WTC11 (cell line): ENCODE results near the gene RRP1. TPM values are rescaled to one million over a fixed set of nuclear protein-coding genes. Genes with fewer than 3 reads are reported as not detected.

Experiments
- ATAC-seq: fragments of 200-7000 bp; cut with Tn5 transposase; 2 replicates; pipeline ENCODE4 v1.10.0; 2021; ENCODE audit warnings: mild to moderate bottlenecking, moderate library complexity
- CTCF ChIA-PET: fragments of 300-600 bp; sonication (Branson Sonifier 250); formaldehyde crosslinking; loops from one replicate; lab custom pipeline; 2021; ENCODE audit warnings: antibody characterized with exemption; lab: Charles Lee
- POLR2A ChIA-PET: fragments of 350-600 bp; sonication (Branson Sonifier 250); formaldehyde crosslinking; loops from one replicate; lab custom pipeline; 2021; ENCODE audit warnings: antibody characterized with exemption; lab: Charles Lee
- DNase-seq: peaks from one replicate; pipeline ENCODE4 v3.0.0; 2021; ENCODE audit warnings: low spot score
- H3K27ac Mint-ChIP-seq: 2 replicates; pipeline ENCODE4 v1.8.0; 2021; ENCODE audit warnings: mixed read lengths
- H3K27me3 Mint-ChIP-seq: 2 replicates; pipeline ENCODE4 v1.8.0; 2021; ENCODE audit warnings: low read depth, mild to moderate bottlenecking, moderate library complexity, mixed read lengths
- H3K36me3 Mint-ChIP-seq: 2 replicates; pipeline ENCODE4 v1.8.0; 2021; ENCODE audit warnings: mixed read lengths
- H3K4me1 Mint-ChIP-seq: 2 replicates; pipeline ENCODE4 v1.8.0; 2022; ENCODE audit warnings: mixed read lengths
- H3K4me3 Mint-ChIP-seq: 2 replicates; pipeline ENCODE4 v1.8.0; 2021; ENCODE audit warnings: mild to moderate bottlenecking, moderate library complexity, mixed read lengths
- H3K9me3 Mint-ChIP-seq: 2 replicates; pipeline ENCODE4 v1.8.0; 2021; ENCODE audit warnings: mixed read lengths
- ATF1 ChIP-seq: sonication (generic); formaldehyde crosslinking; IDR thresholded peaks from 2 replicates; pipeline ENCODE4 v1.8.1; 2023; ENCODE audit warnings: mild to moderate bottlenecking, moderate library complexity, missing genetic modification reagents
- ATF6 ChIP-seq: sonication (generic); formaldehyde crosslinking; IDR thresholded peaks from 2 replicates; pipeline ENCODE4 v1.8.1; 2023; ENCODE audit warnings: mild to moderate bottlenecking, missing genetic modification reagents
- ELF4 ChIP-seq: sonication (generic); formaldehyde crosslinking; IDR thresholded peaks from 2 replicates; pipeline ENCODE4 v1.8.1; 2022; ENCODE audit warnings: low read depth, mild to moderate bottlenecking, moderate library complexity, missing genetic modification reagents
- ESRRA ChIP-seq: sonication (generic); formaldehyde crosslinking; IDR thresholded peaks from 2 replicates; pipeline ENCODE4 v1.8.1; 2022; ENCODE audit warnings: mild to moderate bottlenecking, missing genetic modification reagents, borderline replicate concordance
- IRF2 ChIP-seq: sonication (generic); formaldehyde crosslinking; IDR thresholded peaks from 2 replicates; pipeline ENCODE4 v1.8.0; 2022; ENCODE audit warnings: low read depth, missing genetic modification reagents, borderline replicate concordance
- KAT7 ChIP-seq: sonication (generic); formaldehyde crosslinking; IDR thresholded peaks from 2 replicates; pipeline ENCODE4 v1.8.1; 2023; ENCODE audit warnings: missing genetic modification reagents, mild to moderate bottlenecking, borderline replicate concordance
- PRDM15 ChIP-seq: sonication (generic); formaldehyde crosslinking; IDR thresholded peaks from 2 replicates; pipeline ENCODE4 v1.8.0; 2022; ENCODE audit warnings: missing genetic modification reagents
- RORB ChIP-seq: fragments of 250-450 bp; sonication (Bioruptor Pico); IDR thresholded peaks from 2 replicates; pipeline ENCODE4 v1.9.0; 2021; ENCODE audit warnings: mild to moderate bottlenecking
- SOX15 ChIP-seq: fragments of 250-450 bp; sonication (Bioruptor Pico); IDR thresholded peaks from 2 replicates; pipeline ENCODE4 v1.9.0; 2021; ENCODE audit warnings: mild to moderate bottlenecking
- SP1 ChIP-seq: sonication (generic); formaldehyde crosslinking; conservative IDR thresholded peaks from 2 replicates; pipeline ENCODE4 v1.8.1; 2022; ENCODE audit warnings: missing genetic modification reagents
- ZNF121 ChIP-seq: sonication (generic); formaldehyde crosslinking; IDR thresholded peaks from 2 replicates; pipeline ENCODE4 v1.8.0; 2023; ENCODE audit warnings: missing genetic modification reagents
- total RNA-seq: library from RNA; stranded (reverse); gene quantifications from 3 replicates; pipeline ENCODE4 v1.2.3, GENCODE V29; 2021
- TF ChIP-seq, protein P1 (sequence below): fragments of 250-450 bp; sonication (Bioruptor Pico); IDR thresholded peaks from 2 replicates; pipeline ENCODE4 v1.9.0; 2021; ENCODE audit warnings: mild to moderate bottlenecking, borderline replicate concordance
- TF ChIP-seq, protein P2 (sequence below): sonication (generic); formaldehyde crosslinking; IDR thresholded peaks from 2 replicates; pipeline ENCODE4 v1.8.0; 2022; ENCODE audit warnings: mild to moderate bottlenecking, missing genetic modification reagents

RRP1 gene
- total RNA-seq, 1 experiment from 2014 or later, result 53.0 TPM

DNA sequence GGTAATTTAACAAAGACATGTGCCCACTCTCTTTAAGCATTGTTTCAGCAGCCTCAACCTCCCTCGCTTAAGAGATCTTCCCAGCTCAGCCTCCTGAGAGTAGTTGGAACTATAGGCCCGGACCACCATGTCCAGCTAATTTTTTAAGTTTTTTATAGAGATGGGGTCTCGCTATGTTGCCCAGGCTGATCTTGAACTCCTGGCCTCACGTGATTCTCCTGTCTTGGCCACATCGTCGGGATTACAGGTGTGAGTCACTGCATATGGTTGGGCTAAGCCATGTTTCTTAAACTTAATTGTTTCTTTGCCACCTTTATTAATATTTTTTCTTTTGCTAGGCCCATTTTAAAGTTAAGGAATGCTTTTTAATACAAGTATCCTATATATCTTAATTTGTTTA is 57.1 kb downstream of the RRP1 start:
- POLR2A ChIA-PET, result no interaction called here
- CTCF ChIA-PET, result interaction anchor here (0.8 to 1.6 kb wide), 2 partner anchors 29 to 95 kb away, joined by 5 to 11 read pairs; no protein-coding TSS in a partner anchor
- H3K4me1 Mint-ChIP-seq, result no peaks in the 10 kb centered on the region
- H3K36me3 Mint-ChIP-seq, result no peaks in the 10 kb centered on the region
- H3K9me3 Mint-ChIP-seq, result peaks cover 9% of the 10 kb centered on the region
- TF ChIP-seq SP1 (CRISPR knock-in tag), result no peak
- peak; percentile 67; the same call in 1 of the 2 replicates for TF ChIP-seq ZNF121 (CRISPR knock-in tag)
- ATAC-seq (no peak), DNase-seq (no peak)
- no peak overlapping the region for H3K4me3 Mint-ChIP-seq
- H3K27ac Mint-ChIP-seq, result no peak overlapping the region
- H3K27me3 Mint-ChIP-seq, result no peaks in the 10 kb centered on the region; the same call in 1 of the 2 replicates

GRCh38 chr21:43847301-43847700 is 57.9 kb downstream of the RRP1 start:
- DNase-seq (no peak), ATAC-seq (no peak)
- Mint-ChIP-seq H3K4me1 (no peaks in the 10 kb centered on the region), H3K4me3 (no peak overlapping the region), H3K27me3 (no peaks in the 10 kb centered on the region; the same call in 1 of the 2 replicates), H3K27ac (no peak overlapping the region)
- TF ChIP-seq, protein P1, sequence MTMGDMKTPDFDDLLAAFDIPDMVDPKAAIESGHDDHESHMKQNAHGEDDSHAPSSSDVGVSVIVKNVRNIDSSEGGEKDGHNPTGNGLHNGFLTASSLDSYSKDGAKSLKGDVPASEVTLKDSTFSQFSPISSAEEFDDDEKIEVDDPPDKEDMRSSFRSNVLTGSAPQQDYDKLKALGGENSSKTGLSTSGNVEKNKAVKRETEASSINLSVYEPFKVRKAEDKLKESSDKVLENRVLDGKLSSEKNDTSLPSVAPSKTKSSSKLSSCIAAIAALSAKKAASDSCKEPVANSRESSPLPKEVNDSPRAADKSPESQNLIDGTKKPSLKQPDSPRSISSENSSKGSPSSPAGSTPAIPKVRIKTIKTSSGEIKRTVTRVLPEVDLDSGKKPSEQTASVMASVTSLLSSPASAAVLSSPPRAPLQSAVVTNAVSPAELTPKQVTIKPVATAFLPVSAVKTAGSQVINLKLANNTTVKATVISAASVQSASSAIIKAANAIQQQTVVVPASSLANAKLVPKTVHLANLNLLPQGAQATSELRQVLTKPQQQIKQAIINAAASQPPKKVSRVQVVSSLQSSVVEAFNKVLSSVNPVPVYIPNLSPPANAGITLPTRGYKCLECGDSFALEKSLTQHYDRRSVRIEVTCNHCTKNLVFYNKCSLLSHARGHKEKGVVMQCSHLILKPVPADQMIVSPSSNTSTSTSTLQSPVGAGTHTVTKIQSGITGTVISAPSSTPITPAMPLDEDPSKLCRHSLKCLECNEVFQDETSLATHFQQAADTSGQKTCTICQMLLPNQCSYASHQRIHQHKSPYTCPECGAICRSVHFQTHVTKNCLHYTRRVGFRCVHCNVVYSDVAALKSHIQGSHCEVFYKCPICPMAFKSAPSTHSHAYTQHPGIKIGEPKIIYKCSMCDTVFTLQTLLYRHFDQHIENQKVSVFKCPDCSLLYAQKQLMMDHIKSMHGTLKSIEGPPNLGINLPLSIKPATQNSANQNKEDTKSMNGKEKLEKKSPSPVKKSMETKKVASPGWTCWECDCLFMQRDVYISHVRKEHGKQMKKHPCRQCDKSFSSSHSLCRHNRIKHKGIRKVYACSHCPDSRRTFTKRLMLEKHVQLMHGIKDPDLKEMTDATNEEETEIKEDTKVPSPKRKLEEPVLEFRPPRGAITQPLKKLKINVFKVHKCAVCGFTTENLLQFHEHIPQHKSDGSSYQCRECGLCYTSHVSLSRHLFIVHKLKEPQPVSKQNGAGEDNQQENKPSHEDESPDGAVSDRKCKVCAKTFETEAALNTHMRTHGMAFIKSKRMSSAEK, result no peak
- TF ChIP-seq ATF1, result no peak
- TF ChIP-seq IRF2 (CRISPR knock-in tag), result no peak
- TF ChIP-seq SOX15, result no peak
- TF ChIP-seq ATF6 (CRISPR knock-in tag), result no peak
- TF ChIP-seq, protein P2, sequence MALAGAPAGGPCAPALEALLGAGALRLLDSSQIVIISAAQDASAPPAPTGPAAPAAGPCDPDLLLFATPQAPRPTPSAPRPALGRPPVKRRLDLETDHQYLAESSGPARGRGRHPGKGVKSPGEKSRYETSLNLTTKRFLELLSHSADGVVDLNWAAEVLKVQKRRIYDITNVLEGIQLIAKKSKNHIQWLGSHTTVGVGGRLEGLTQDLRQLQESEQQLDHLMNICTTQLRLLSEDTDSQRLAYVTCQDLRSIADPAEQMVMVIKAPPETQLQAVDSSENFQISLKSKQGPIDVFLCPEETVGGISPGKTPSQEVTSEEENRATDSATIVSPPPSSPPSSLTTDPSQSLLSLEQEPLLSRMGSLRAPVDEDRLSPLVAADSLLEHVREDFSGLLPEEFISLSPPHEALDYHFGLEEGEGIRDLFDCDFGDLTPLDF (CRISPR knock-in tag), result no peak
- no peak for TF ChIP-seq PRDM15 (CRISPR knock-in tag)
- no peak for TF ChIP-seq ESRRA (CRISPR knock-in tag)
- TF ChIP-seq RORB (CRISPR knock-in tag), result no peak
- TF ChIP-seq SP1 (CRISPR knock-in tag), result no peak
- TF ChIP-seq KAT7 (CRISPR knock-in tag), result no peak
- TF ChIP-seq ELF4 (CRISPR knock-in tag), result no peak
- TF ChIP-seq, all 79 proteins: peak for 0
- ChIA-PET POLR2A (no interaction called here), CTCF (interaction anchor here (1.0 to 1.7 kb wide), 2 partner anchors 11 to 94 kb away, joined by 3 to 4 read pairs; no protein-coding TSS in a partner anchor)
- Mint-ChIP-seq H3K9me3 (peaks cover 9% of the 10 kb centered on the region), H3K36me3 (no peaks in the 10 kb centered on the region)
